Loucy (cell line): ENCODE results near the gene WDR87.

Source experiments
- H2AFZ ChIP-seq: fragments of 200-600 bp; sonication (generic); 2 replicates; pipeline ENCODE4 v1.6.0; 2016; ENCODE audit warnings: antibody characterized with exemption, mild to moderate bottlenecking, low read length, moderate library complexity
- H3F3A ChIP-seq: fragments of 200-600 bp; 2 replicates; pipeline ENCODE4 v1.6.0; 2016; ENCODE audit warnings: antibody characterized with exemption, low read depth, mild to moderate bottlenecking
- H3K27me3 ChIP-seq: fragments of 200-600 bp; sonication (generic); 2 replicates; pipeline ENCODE4 v1.6.1; 2014; ENCODE audit warnings: low read length, mild to moderate bottlenecking; ENCODE audit not compliant: insufficient read depth, poor library complexity, severe bottlenecking
- H3K36me3 ChIP-seq: fragments of 200-600 bp; sonication (generic); 2 replicates; pipeline ENCODE4 v1.6.1; 2016; ENCODE audit warnings: low read length; ENCODE audit not compliant: insufficient read depth
- H3K4me1 ChIP-seq: fragments of 200-600 bp; sonication (generic); 2 replicates; pipeline ENCODE4 v1.5.1; 2014; ENCODE audit warnings: low read length, mild to moderate bottlenecking; ENCODE audit not compliant: insufficient read depth, poor library complexity, severe bottlenecking
- H3K4me2 ChIP-seq: fragments of 200-600 bp; sonication (generic); 2 replicates; pipeline ENCODE4 v1.6.0; 2014; ENCODE audit warnings: antibody characterized with exemption, low read length, low read depth, mild to moderate bottlenecking; ENCODE audit not compliant: poor library complexity, severe bottlenecking
- H3K4me3 ChIP-seq: fragments of 200-600 bp; sonication (generic); 2 replicates; pipeline ENCODE4 v1.5.1; 2014; ENCODE audit warnings: low read length, mild to moderate bottlenecking, mixed read lengths; ENCODE audit not compliant: poor library complexity, severe bottlenecking
- H3K79me2 ChIP-seq: fragments of 200-600 bp; sonication (generic); 2 replicates; pipeline ENCODE4 v1.6.1; 2014; ENCODE audit warnings: low read length; ENCODE audit not compliant: insufficient read depth
- H3K9ac ChIP-seq: fragments of 200-600 bp; sonication (generic); 2 replicates; pipeline ENCODE4 v1.6.0; 2014; ENCODE audit warnings: mild to moderate bottlenecking, low read depth, low read length, moderate library complexity; ENCODE audit not compliant: poor library complexity, severe bottlenecking
- H3K9me2 ChIP-seq: fragments of 200-600 bp; sonication (generic); replicated peaks from 2 replicates; pipeline ENCODE4 v1.6.1; 2016; ENCODE audit warnings: low read depth, low read length, mixed read lengths
- H3K9me3 ChIP-seq: fragments of 200-600 bp; sonication (generic); 2 replicates; pipeline ENCODE4 v1.6.1; 2014; ENCODE audit warnings: mild to moderate bottlenecking, antibody characterized with exemption, low read length, low read depth; ENCODE audit not compliant: insufficient read depth
- H4K20me1 ChIP-seq: fragments of 200-600 bp; sonication (generic); 2 replicates; pipeline ENCODE4 v1.6.0; 2014; ENCODE audit warnings: antibody characterized with exemption, low read length, mild to moderate bottlenecking; ENCODE audit not compliant: insufficient read depth, poor library complexity, severe bottlenecking
- EZH2phosphoT487 ChIP-seq: fragments of 200-600 bp; IDR thresholded peaks from 2 replicates; pipeline ENCODE4 v1.6.1; 2018; ENCODE audit warnings: antibody characterized with exemption, mild to moderate bottlenecking, moderate library complexity, borderline replicate concordance
- TF ChIP-seq, protein P1 (sequence below): fragments of 200-600 bp; sonication (generic); conservative IDR thresholded peaks from 2 replicates; pipeline ENCODE4 v1.5.1; 2014; ENCODE audit warnings: mild to moderate bottlenecking, antibody characterized with exemption, low read length

The WDR87 gene

DNA sequence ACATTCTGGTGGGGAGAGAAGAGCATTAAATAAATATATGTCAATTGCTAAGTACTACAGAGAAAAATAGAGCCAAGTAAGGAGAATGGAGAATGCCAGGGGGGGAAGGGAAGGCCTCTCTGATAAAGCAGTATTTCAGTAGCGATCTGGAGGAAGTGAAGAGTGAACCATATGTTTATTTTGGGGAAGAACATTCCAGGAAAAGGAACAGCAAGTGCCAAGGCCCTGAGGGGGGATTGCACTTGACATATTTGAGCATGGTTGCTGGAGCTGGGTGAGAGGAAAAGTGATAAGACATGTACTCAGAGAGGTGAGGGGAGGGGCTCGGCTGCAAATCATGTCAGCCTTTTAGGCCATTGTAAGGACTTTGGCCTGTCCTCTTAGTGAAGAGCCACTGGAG lies 30.4 kb downstream of the WDR87 start:
- no peak overlapping the region for H2AFZ ChIP-seq
- TF ChIP-seq, protein P1, sequence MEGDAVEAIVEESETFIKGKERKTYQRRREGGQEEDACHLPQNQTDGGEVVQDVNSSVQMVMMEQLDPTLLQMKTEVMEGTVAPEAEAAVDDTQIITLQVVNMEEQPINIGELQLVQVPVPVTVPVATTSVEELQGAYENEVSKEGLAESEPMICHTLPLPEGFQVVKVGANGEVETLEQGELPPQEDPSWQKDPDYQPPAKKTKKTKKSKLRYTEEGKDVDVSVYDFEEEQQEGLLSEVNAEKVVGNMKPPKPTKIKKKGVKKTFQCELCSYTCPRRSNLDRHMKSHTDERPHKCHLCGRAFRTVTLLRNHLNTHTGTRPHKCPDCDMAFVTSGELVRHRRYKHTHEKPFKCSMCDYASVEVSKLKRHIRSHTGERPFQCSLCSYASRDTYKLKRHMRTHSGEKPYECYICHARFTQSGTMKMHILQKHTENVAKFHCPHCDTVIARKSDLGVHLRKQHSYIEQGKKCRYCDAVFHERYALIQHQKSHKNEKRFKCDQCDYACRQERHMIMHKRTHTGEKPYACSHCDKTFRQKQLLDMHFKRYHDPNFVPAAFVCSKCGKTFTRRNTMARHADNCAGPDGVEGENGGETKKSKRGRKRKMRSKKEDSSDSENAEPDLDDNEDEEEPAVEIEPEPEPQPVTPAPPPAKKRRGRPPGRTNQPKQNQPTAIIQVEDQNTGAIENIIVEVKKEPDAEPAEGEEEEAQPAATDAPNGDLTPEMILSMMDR = no peak
- TF ChIP-seq EZH2phosphoT487 = no peak
- H3K27me3 ChIP-seq = no peaks in the 10 kb centered on the region
- no peaks in the 10 kb centered on the region for H4K20me1 ChIP-seq
- H3K36me3 ChIP-seq = no peaks in the 10 kb centered on the region
- H3K4me2 ChIP-seq = no peak overlapping the region
- H3K4me3 ChIP-seq = no peak overlapping the region
- H3K4me1 ChIP-seq = no peaks in the 10 kb centered on the region
- H3K9me3 ChIP-seq = no peaks in the 10 kb centered on the region; the same call in 1 of the 2 replicates
- no peaks in the 10 kb centered on the region for H3F3A ChIP-seq
- H3K9me2 ChIP-seq = no peaks in the 10 kb centered on the region
- no peak overlapping the region for H3K9ac ChIP-seq
- H3K79me2 ChIP-seq = no peaks in the 10 kb centered on the region

DNA sequence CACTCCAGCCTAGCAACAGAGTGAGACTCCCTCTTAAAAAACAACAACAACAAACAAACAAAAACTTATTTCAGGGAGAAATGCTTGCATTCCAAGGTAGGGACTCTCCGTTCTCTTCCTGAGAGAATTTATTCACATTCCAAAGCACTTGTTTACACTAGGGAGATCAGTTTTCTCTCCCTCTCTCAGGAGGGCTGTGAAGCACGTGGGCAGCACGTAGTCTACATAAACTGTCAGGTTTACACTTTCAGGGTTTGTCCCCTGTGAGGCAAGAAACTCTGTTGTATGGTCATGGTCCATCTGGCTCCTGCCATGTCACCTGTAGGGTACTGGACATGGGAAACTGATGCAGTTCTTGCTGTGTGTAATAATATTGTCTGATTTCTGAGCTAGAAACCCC lies 31.6 kb downstream of the WDR87 start:
- no peaks in the 10 kb centered on the region for H3K27me3 ChIP-seq
- no peak for TF ChIP-seq EZH2phosphoT487
- TF ChIP-seq, protein P1 = no peak
- no peak overlapping the region for H3K4me3 ChIP-seq
- H3K36me3 ChIP-seq = no peaks in the 10 kb centered on the region
- no peaks in the 10 kb centered on the region; the same call in 1 of the 2 replicates for H3K9me3 ChIP-seq
- no peaks in the 10 kb centered on the region for H3K4me1 ChIP-seq
- H3K4me2 ChIP-seq = no peak overlapping the region
- H4K20me1 ChIP-seq = no peaks in the 10 kb centered on the region
- H3K79me2 ChIP-seq = no peaks in the 10 kb centered on the region
- H3F3A ChIP-seq = no peaks in the 10 kb centered on the region
- no peaks in the 10 kb centered on the region for H3K9me2 ChIP-seq
- no peak overlapping the region for H3K9ac ChIP-seq
- no peak overlapping the region for H2AFZ ChIP-seq

GRCh38 chr19:37872383-37872782 lies 34.0 kb downstream of the WDR87 start:
- Histone ChIP-seq H3K4me2 (no peak overlapping the region), H3K9me2 (no peaks in the 10 kb centered on the region), H3K9ac (no peak overlapping the region), H3F3A (no peaks in the 10 kb centered on the region), H3K27me3 (no peaks in the 10 kb centered on the region), H3K36me3 (no peaks in the 10 kb centered on the region), H3K4me3 (no peak overlapping the region), H3K4me1 (no peaks in the 10 kb centered on the region), H4K20me1 (no peaks in the 10 kb centered on the region), H3K79me2 (no peaks in the 10 kb centered on the region), H2AFZ (no peak overlapping the region), H3K9me3 (no peaks in the 10 kb centered on the region; the same call in 1 of the 2 replicates)
- TF ChIP-seq EZH2phosphoT487 = no peak

GRCh38 chr19:37869766-37870340 lies 36.5 kb downstream of the WDR87 start:
- H3K4me3 ChIP-seq = no peak overlapping the region
- H3K4me1 ChIP-seq = no peaks in the 10 kb centered on the region
- H3F3A ChIP-seq = no peaks in the 10 kb centered on the region
- H3K4me2 ChIP-seq = no peak overlapping the region
- H3K36me3 ChIP-seq = no peaks in the 10 kb centered on the region
- no peak overlapping the region for H3K9ac ChIP-seq
- H3K27me3 ChIP-seq = no peaks in the 10 kb centered on the region
- no peaks in the 10 kb centered on the region; the same call in 1 of the 2 replicates for H3K9me3 ChIP-seq
- no peak overlapping the region for H2AFZ ChIP-seq
- H3K9me2 ChIP-seq = no peaks in the 10 kb centered on the region
- no peak for TF ChIP-seq EZH2phosphoT487
- TF ChIP-seq, protein P1 = no peak
- no peaks in the 10 kb centered on the region for H3K79me2 ChIP-seq
- no peaks in the 10 kb centered on the region for H4K20me1 ChIP-seq
